Heart left ventricle (tissue), 16 donors: ENCODE measurements around the gene SLIT1. TPM values are rescaled to one million over a fixed set of nuclear protein-coding genes. Genes with fewer than 3 reads are reported as not detected.

Experiments used
- ATAC-seq, 4 donors: fragments of 200-7000 bp; cut with Tn5 transposase; one replicate each; pipeline ENCODE4 v1.9.1; 2020 to 2022; ENCODE audit warnings: moderate library complexity in 4 of 4, mild to moderate bottlenecking in 3 of 4, moderate number of reproducible peaks in 1 of 4
- DNase-seq, 5 donors: peaks; one replicate each; pipeline ENCODE4 v3.0.0-alpha.2; 2020
- H3K27ac ChIP-seq, 12 donors: fragments of 200-600 bp; sonication (generic) in 4 of 12; one replicate each; pipeline versions ENCODE4 v1.5.0 to v1.8.0; 2016 to 2022; ENCODE audit warnings: mild to moderate bottlenecking in 2 of 12
- H3K27me3 ChIP-seq, 9 donors: fragments of 200-600 bp; sonication (generic) in 2 of 9; one replicate each; pipeline versions ENCODE4 v1.5.1 to v1.8.0; 2016 to 2022; ENCODE audit warnings: mild to moderate bottlenecking in 3 of 9
- H3K36me3 ChIP-seq, 9 donors: fragments of 200-600 bp; sonication (generic) in 2 of 9; one replicate each; pipeline versions ENCODE4 v1.5.0 to v1.8.0; 2018 to 2022; ENCODE audit warnings: mild to moderate bottlenecking in 2 of 9
- H3K4me1 ChIP-seq, 12 donors: fragments of 200-600 bp; sonication (generic) in 4 of 12; one replicate each; pipeline versions ENCODE4 v1.5.0 to v1.8.0; 2016 to 2022; ENCODE audit warnings: mild to moderate bottlenecking in 3 of 12
- H3K4me3 ChIP-seq, 12 donors: fragments of 200-600 bp; sonication (generic) in 4 of 12; one replicate each; pipeline versions ENCODE4 v1.5.0 to v1.8.0; 2017 to 2022; ENCODE audit warnings: mild to moderate bottlenecking in 9 of 12, moderate library complexity in 4 of 12
- H3K9me3 ChIP-seq, 12 donors: fragments of 200-600 bp; sonication (generic) in 4 of 12; one replicate each; pipeline versions ENCODE4 v1.5.0 to v1.8.0; 2016 to 2022; ENCODE audit warnings: mild to moderate bottlenecking in 1 of 12
- CTCF ChIP-seq, 12 donors: fragments of 200-600 bp; sonication (generic) in 4 of 12; IDR thresholded peaks; one replicate each; pipeline versions ENCODE4 v1.5.0 to v1.8.0; 2018 to 2022; ENCODE audit warnings: antibody characterized with exemption in 12 of 12, mild to moderate bottlenecking in 5 of 12
- POLR2A ChIP-seq, 2 donors: fragments of 450-650 bp; IDR thresholded peaks; one replicate each; pipeline ENCODE4 v1.6.1; 2017; ENCODE audit warnings: antibody characterized with exemption in 2 of 2, mild to moderate bottlenecking in 2 of 2, moderate library complexity in 2 of 2
- WGBS, 4 donors: extraction: QIAGEN DNeasy Blood & Tissue Kit in 2 of 4; methylation state at CpG; one replicate each; pipeline versions ENCODE4 v1.1.5 to v1.1.7; 2013 to 2018; 5-methylcytosine and 5-hydroxymethylcytosine counted together
- intact Hi-C, 10 donors: fragments of 100-400 bp; cut with DNase I; formaldehyde crosslinking; loops; one replicate each; pipeline versions ENCODE4 v1.11.1 to v1.14.2; 2022
- long read RNA-seq, 3 donors: library from polyadenylated mRNA; unstranded; transcript quantifications; one replicate each; pipeline ENCODE4 v2.0.0, GENCODE V29; 2020 to 2021
- polyA plus RNA-seq, 2 donors: library from polyadenylated mRNA; stranded (reverse); fragments of 200-250 nt; gene quantifications; one replicate each; pipeline ENCODE4 v1.2.3, GENCODE V29; 2013
- total RNA-seq, 9 donors: library from RNA; depleted of rRNA in 2 of 9; stranded (reverse); fragments of >200 nt in 2 of 9; fragmentation: NEBNext Ultra II Directional in 3 of 9; extraction: Animal tissue kit (Norgen Biotek cat#: 25700) in 3 of 9; gene quantifications; one replicate each; pipeline versions ENCODE4 v1.1.0 to v1.2.4, GENCODE V29; 2016 to 2023
- donor health status: ischemic (EF 13 %, LVEDD 7.1; RV severe dilation, severe dysfunction).
- donor health status: healthy with polysubstance abuse.
- donor health status: DM: no; HTN: yes; CAD: no.
- donor health status: DM: no; HTN: no; CAD: no.
- donor health status: ischemic (EF 25% LVEDD 6.9; RV normal size, moderate dysfunction).
- donor health status: ischemic (EF 25% LVEDD 5.7; RV mildly dilated, moderate dysfunction).
- donor health status: healthy.
- donor health status: DM: yes; HTN: yes; CAD: no.
- donor health status: ischemic (EF 35%, LVEDD 5.7; RV mildly dilated, moderate dysfunction).
- donor health status: nonischemic (EF 11% LVEDD 7.7; RV severe dilation, severe dysfunction).
- donor health status: DM: yes; HTN: yes; CAD: no.
- donor health status: PGD.
- donor health status: ischemic (EF 29% LVEDD 5.4; RV normal size, mild dysfunction).
- donor health status: nonischemic (EF 23%, LVEDD 6.1; RV moderate dilation, normal function).

Gene SLIT1
- total RNA-seq (under 1 TPM; 0.05 to 0.61 (median 0.13) TPM), polyA plus RNA-seq (under 1 TPM; 0.04 to 0.08 TPM)
- long read RNA-seq, donor 1: 0 reads
- long read RNA-seq, donor 2: 0 reads
- long read RNA-seq, donor 3: 0 reads

DNA sequence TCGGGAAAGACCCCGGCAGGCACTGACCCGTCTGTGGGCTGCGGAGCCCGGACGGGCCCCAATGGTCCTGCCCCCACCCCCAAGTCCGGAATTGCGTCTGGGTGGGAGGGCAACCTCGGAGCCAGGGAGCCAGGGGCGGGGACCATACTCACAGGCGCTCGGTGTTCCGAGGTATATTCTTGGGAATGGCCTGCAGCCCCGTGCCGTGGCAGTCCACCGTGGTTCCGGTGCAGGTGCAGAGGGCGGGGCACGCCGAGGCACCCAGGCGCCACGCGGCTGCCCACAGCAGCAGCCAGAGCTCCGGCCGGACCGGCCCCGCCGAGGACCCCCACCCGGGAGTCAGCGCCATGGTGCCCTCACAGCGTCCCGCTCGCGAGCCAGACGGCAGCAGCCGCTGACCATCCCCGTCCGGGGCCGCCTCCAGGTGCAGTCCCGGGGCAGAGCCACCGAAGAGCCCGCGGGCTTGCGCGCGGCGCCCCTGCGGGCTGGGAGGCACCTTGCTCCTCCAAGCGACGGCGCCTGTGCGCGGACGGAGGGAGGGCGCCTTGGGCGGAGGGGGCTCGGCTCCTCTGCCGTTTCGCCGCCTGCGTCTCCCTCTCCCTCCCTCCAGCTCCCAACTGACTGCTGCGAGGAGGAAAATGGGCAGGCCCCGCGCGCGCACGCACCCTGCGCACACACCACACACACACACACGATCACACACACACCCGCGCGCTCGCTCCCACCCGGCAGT, at the start of gene SLIT1:
SLIT1 (minus strand) TSS at position 634 of the 733 bp plus-strand sequence; CDS start at position 349, 285 bp downstream.
- no peak for DNase-seq
- H3K9me3 ChIP-seq: no peaks in the 10 kb centered on the region
- H3K27me3 ChIP-seq: peaks cover 14 to 49% (median 27%) of the 10 kb centered on the region in 9 donors
- H3K4me1 ChIP-seq: peaks cover 0 to 13% (median 5%) of the 10 kb centered on the region in 12 donors
- intact Hi-C loops: no loop called here
- no peaks in the 10 kb centered on the region for H3K36me3 ChIP-seq
- TF ChIP-seq CTCF (IDR thresholded peaks at IDR 0.05) (no peak), POLR2A (IDR thresholded peaks at IDR 0.05) (no peak)
- H3K27ac ChIP-seq: no peak within 1 kb of the TSS
- no peak for ATAC-seq
- WGBS, 4 donors: 2 to 4% (median 3%) methylated on average over 5 to 74 of the region's 74 CpGs
- peak within 1 kb of the TSS in 7 of 12 donors; percentile 1 to 38 (median 23) for H3K4me3 ChIP-seq

- no peak for ATAC-seq
- peaks cover 0 to 52% (median 16%) of the 10 kb centered on the region in 9 donors for H3K36me3 ChIP-seq
- TF ChIP-seq POLR2A (IDR thresholded peaks at IDR 0.05): no peak
- TF ChIP-seq CTCF (IDR thresholded peaks at IDR 0.05): no peak
These were observed 49.6 kb upstream of the SLIT1 start for GRCh38 chr10:97235353-97235752.

GRCh38 chr10:97234400-97234799, 48.6 kb upstream of the SLIT1 start:
- WGBS, 4 donors: 42 to 50% (median 47%) methylated on average over 1 of the region's 1 CpG
- H3K36me3 ChIP-seq: peaks cover 0 to 60% (median 26%) of the 10 kb centered on the region in 9 donors
- ATAC-seq: no peak
- H3K9me3 ChIP-seq: no peaks in the 10 kb centered on the region
- intact Hi-C loops: no loop called here
- no peak overlapping the region for H3K27ac ChIP-seq
- DNase-seq: no peak
- no peak for TF ChIP-seq POLR2A (IDR thresholded peaks at IDR 0.05)
- TF ChIP-seq CTCF (IDR thresholded peaks at IDR 0.05): peak; percentile 32 to 65 (median 50)
- no peaks in the 10 kb centered on the region for H3K4me1 ChIP-seq
- H3K4me3 ChIP-seq: no peak overlapping the region
- no peaks in the 10 kb centered on the region for H3K27me3 ChIP-seq

More at GRCh38 chr10:97235353-97235752, 49.6 kb upstream of the SLIT1 start:
- no peaks in the 10 kb centered on the region for H3K9me3 ChIP-seq
- no peak for DNase-seq
- 94 to 99% (median 96%) methylated on average over 4 of the region's 4 CpGs for WGBS, 4 donors
- H3K27me3 ChIP-seq: no peaks in the 10 kb centered on the region
- intact Hi-C loops: no loop called here
- H3K27ac ChIP-seq: no peak overlapping the region
- no peaks in the 10 kb centered on the region for H3K4me1 ChIP-seq
- no peak overlapping the region for H3K4me3 ChIP-seq

GRCh38 chr10:97230146-97230545, 44.4 kb upstream of the SLIT1 start:
- Histone ChIP-seq H3K27ac (no peak overlapping the region), H3K9me3 (no peaks in the 10 kb centered on the region), H3K4me1 (peaks cover 0 to under 1% (median 0%) of the 10 kb centered on the region in 12 donors), H3K27me3 (no peaks in the 10 kb centered on the region), H3K36me3 (peaks cover 0 to 74% (median 37%) of the 10 kb centered on the region in 9 donors), H3K4me3 (no peak overlapping the region)
- ATAC-seq (no peak), DNase-seq (no peak)
- TF ChIP-seq CTCF (IDR thresholded peaks at IDR 0.05) (no peak), POLR2A (IDR thresholded peaks at IDR 0.05) (no peak)
- whole genome bisulfite sequencing, 4 donors: 96 to 100% (median 98%) methylated on average over 1 of the region's 1 CpG
- intact Hi-C loops: no loop called here
